T1000 (cell line): Measurements from ENCODE around the gene EOGT.

Experiments used
- DNase-seq: peaks from one replicate; lab custom pipeline; 2025; ENCODE audit warnings: mixed read lengths; lab: John Stamatoyannopoulos, UW

The EOGT gene

GRCh38 chr3:69013253-69014021 is at the start of gene EOGT:
EOGT (minus strand) TSS chr3:69013684; CDS start chr3:69009846, 3,838 bp downstream.
- peak; percentile 79 for DNase-seq

DNA sequence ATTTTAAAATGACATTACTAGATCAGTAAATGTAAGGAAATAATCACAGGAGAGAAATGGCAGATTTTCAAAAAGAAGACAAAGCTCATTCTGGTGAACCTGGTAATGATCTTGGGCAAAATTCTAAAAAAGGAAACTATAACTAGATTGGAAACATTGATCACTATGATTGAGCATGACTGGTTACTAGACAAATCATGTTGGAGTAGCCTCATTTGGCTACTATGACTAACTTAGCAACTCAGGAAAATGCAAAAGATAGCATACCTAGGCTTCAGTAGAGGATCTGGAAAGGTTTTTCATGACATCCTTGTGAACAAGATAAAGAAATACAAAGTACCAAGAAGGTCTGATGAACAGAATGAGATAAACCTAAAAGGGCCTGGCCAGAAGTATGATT is 46.2 kb upstream of the EOGT start:
- DNase-seq: no peak

DNA sequence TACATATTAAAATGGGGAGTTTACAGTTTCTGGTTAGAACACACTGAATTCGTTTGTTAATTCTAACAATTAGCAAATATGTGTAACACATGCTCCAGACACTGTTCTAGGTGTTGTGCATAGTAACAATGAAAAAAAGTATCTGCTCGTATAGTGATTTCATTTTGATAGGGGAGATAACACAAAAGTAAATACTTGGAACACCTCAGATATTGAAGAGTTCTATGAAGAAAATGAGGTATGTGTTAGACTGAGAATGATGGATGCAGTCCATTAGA is 45.4 kb upstream of the EOGT start:
- no peak for DNase-seq

GRCh38 chr3:69058180-69058946 is 44.9 kb upstream of the EOGT start:
- no peak for DNase-seq

GRCh38 chr3:69052472-69052898 is 39.0 kb upstream of the EOGT start:
- no peak for DNase-seq

- DNase-seq: no peak
Measured at GRCh38 chr3:69051756-69052471, 38.4 kb upstream of the EOGT start, which contains the start of gene TMF1. TMF1 (minus strand) TSS chr3:69052333; CDS start chr3:69052086, 247 bp downstream.

- DNase-seq: no peak
Measured at GRCh38 chr3:69048990-69049389, 35.5 kb upstream of the EOGT start.

- no peak for DNase-seq
Measured at GRCh38 chr3:69044608-69045007, 31.1 kb upstream of the EOGT start.

GRCh38 chr3:69033470-69033869 is 20.0 kb upstream of the EOGT start:
- DNase-seq: no peak

DNA sequence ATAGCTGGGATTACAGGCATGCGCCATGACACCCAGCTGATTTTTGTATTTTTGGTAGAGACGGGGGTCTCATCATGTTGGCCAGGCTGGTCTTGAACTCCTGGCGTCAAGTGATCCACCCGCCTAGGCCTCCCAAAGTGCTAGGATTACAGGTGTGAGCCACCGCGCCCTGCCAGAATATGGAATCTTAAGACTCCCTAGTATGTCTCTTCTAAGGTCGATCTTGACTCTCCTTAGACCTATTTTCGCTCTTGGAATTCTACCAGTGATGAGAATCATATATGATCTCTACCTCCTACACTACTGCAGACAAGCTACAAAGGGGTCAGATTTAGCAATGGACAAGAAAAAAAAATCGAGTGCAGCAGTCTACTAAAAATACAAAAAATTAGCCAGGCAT is 19.3 kb upstream of the EOGT start:
- DNase-seq: no peak

DNA sequence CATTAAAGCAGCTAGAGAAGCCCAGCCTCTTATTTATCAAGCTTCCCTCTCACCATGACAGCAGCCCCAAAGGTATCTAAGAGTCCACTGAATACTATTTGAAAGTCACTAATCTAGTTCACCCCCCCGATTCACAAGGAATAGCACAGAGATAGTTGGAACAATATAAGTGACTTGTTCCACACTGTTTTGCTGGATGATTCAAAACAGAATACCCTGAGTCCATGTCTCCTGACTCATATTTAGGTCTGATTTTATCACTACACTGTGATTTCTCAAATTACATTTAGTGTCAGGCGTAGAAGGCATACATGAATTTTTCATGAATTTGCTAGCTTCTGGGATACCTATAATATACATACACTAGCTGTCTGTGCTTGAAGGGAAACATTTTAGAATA is 18.7 kb upstream of the EOGT start:
- DNase-seq: no peak

DNA sequence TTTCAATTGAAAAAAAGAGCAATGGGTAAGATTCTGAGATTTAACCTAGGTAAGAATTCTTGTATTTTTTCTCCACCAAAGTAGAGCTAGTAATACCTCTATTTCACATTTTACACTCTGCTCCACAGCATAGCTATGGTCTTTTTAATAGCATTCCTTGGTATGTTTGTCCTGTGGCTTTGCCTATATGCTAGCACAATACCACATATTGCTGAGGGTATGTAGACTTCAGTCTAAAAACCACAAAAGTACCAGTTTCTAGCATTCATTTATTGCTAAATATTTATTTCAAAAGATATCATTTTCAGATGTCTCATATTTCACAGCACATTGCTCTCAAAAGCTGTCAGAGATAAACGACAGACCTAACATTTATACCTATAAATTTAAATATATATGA is 18.2 kb upstream of the EOGT start:
- no peak for DNase-seq

GRCh38 chr3:69020857-69021256 is 7.4 kb upstream of the EOGT start:
- no peak for DNase-seq

DNA sequence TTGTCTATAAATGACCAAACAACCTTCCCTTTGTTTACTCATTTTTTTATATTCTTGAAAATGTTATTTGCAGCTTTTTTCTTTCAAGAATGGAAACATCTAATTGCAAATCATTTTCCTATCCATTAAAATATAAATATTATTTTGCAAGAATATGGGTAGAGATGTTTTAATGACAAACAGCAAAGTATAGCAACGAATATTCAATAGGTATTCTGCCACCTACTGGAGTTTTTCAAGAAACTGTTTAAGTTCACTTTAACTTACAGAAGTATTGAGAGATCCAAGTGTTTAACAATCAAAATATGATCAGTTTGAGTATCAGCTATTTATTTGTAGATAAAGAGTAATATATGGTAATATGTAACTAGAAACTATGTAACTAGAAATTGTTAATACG is 6.9 kb upstream of the EOGT start:
- DNase-seq: no peak

DNA sequence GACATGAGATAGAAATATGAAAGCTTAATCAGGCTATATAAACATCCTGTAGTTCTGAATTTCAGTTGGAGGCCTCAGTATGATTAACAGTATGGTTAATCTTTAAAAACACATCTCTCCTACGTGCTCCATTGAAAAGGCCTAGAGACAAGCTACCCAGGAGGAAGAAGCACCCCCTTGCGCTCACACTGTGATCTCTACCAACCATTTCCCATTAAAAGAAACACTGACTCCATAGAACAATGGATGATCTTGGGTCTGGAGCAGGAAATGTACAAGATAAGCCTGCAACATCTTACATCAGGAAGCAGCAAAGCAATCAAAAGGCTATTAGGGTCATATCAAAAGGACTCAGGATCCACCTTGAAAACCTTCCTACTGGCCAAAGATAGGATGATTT is 3.4 kb upstream of the EOGT start:
- DNase-seq: no peak

GRCh38 chr3:69016102-69016501 is 2.6 kb upstream of the EOGT start:
- no peak for DNase-seq

GRCh38 chr3:69014022-69014580 is 617 bp upstream of the EOGT start:
- DNase-seq: no peak

GRCh38 chr3:69012800-69013252 is 658 bp downstream of the EOGT start:
- DNase-seq: no peak

DNA sequence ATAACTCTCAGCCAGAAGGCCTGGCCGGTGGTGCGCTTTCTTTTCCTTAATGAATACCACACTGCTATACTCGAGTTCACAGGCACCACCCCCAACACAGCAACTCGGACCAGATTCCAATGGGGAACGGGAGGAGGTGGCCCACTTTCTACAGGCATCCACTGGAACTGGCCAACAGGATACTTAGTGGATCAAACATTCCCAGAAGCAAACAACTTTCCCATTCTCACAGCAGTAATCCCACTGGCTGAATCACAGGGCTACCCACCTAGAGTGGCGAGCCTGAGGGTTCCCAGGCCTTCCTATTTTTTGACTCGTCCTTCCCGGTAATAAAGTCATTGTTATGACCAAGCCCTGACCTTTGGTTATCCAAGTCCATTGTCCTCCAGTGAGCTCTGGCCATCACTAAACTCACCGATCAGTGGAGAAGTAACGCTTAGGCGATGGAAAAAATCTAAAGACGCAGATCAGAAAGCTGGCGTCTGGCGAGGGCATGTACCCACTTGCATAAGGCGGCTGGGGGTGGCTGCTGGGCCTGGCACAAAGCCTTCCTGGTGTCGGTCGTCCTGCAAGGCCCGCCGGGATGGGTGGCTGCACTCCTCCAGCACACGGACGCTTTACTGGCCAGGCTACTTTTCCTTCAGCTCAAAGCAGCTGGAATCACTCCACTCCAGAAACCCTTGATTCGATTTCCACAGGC is 1.2 kb downstream of the EOGT start:
- DNase-seq: no peak

DNA sequence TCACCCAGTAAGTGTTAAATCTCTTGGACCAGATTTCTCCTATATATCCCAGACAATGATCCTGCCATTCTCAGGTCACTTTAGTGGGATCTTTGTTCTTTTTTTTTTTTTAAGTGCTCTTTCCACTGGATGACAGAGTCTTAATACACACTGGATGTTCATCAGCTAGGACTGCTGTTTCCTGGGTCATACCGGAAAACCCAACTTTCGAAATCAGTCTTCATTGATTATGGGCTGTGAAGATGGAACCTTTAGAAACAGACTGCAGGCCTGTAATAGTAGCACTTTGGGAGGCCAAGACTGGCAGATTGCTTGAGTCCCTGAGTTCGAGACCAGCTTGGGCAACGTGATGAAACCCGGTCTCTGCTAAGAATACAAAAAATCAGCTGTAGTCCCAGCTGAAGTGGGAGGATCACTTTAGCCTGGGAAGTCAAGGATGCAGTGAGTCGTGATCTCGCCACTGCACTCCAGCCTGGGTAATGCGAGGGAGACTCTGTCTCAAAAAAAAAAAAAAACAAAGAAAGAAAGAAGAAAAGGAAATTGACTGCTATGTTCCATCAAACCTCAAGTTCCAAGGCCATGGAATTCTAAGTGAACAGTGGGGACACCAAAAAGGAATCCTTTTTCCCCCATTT is 2.3 kb downstream of the EOGT start:
- no peak for DNase-seq
